ENCODE data around the gene EFEMP1.

- TF ChIP-seq POLR2A (IDR thresholded peaks at IDR 0.05; ENCODE audit: low read length) (no peak), GATA1 (IDR thresholded peaks at IDR 0.05; ENCODE audit: low read depth, low read length) (no peak)
Measured at GRCh38 chr2:55838653-55839052, 84.9 kb downstream of the EFEMP1 start.

Data from erythroblast (primary cell).